K562 (cell line): ENCODE results near the gene SCARF2. TPM values are rescaled to one million over a fixed set of nuclear protein-coding genes. Genes with fewer than 3 reads are reported as not detected.
"Not testable (repeated sequence)": the region's sequence is repeated elsewhere in the genome, so short reads cannot be mapped to it uniquely, and the experiment has no call there.

Experiments
- ATAC-seq: fragments of 200-7000 bp; cut with Tn5 transposase; 3 replicates; pipeline ENCODE4 v1.9.1; 2020; ENCODE audit warnings: moderate library complexity
- BruUV-seq: library from RNA; stranded (reverse); fragments of 400-500 nt; replicated peaks from 2 replicates; lab custom pipeline; 2021; lab: Mats Ljungman, UMichigan
- CTCF ChIA-PET: fragments of 300-600 bp; formaldehyde crosslinking; extraction: SDS; loops from one replicate; lab custom pipeline; 2021; ENCODE audit warnings: low intra/inter-chr PET ratio; lab: Yijun Ruan, JAX
- POLR2A ChIA-PET: fragments of 300-600, 350-650 bp; sonication (Branson Sonifier 250); formaldehyde crosslinking; extraction: SDS; loops from one replicate; lab custom pipeline; 2021; ENCODE audit warnings: antibody characterized with exemption, inconsistent platforms; lab: Yijun Ruan, JAX
- DNase-seq, 4 experiments: peaks; one replicate each; pipeline versions ENCODE4 v3.0.0 to v3.0.0-alpha.2; 2011 to 2018; ENCODE audit warnings: low spot score in 3 of 4, mixed read lengths in 3 of 4; ENCODE audit errors: extremely low read depth in 1 of 4
- FAIRE-seq: peaks from 2 replicates; lab custom pipeline; 2011; peaks lifted over from hg19 to GRCh38; lab: Jason Lieb, UNC
- H2AFZ ChIP-seq: 2 replicates; pipeline ENCODE4 v1.6.0; 2011; ENCODE audit warnings: low read depth, low read length, control low read depth, inconsistent platforms
- H3K27ac ChIP-seq: fragments of 200-600 bp; 3 replicates; pipeline ENCODE4 v1.8.0; 2011; ENCODE audit warnings: low read depth, mild to moderate bottlenecking, control low read depth, inconsistent platforms, low read length, moderate library complexity, mixed read lengths; ENCODE audit errors: extremely low read depth
- H3K27me3 ChIP-seq, 2 experiments: fragments of 300-600 bp in 1 of 2; 2 replicates in 1 of 2; 3 replicates in 1 of 2; pipeline versions ENCODE4 v1.6.0 to v1.8.0; 2011; ENCODE audit warnings: inconsistent platforms in 2 of 2, low read length in 2 of 2, mild to moderate bottlenecking in 1 of 2, mixed read lengths in 1 of 2, moderate library complexity in 1 of 2; ENCODE audit not compliant: control insufficient read depth in 2 of 2, insufficient read depth in 2 of 2
- H3K36me3 ChIP-seq: fragments of 300-600 bp; 3 replicates; pipeline ENCODE4 v1.8.0; 2011; ENCODE audit warnings: mild to moderate bottlenecking, low read length, inconsistent platforms; ENCODE audit not compliant: control insufficient read depth, insufficient read depth
- H3K4me1 ChIP-seq, 2 experiments: fragments of 200-600 bp in 1 of 2; replicated peaks in 1 of 2; 2 replicates in 1 of 2; 3 replicates in 1 of 2; pipeline versions ENCODE4 v1.5.1 to v1.8.0; 2011; ENCODE audit warnings: inconsistent platforms in 2 of 2, low read length in 2 of 2, mild to moderate bottlenecking in 1 of 2, mixed read lengths in 1 of 2, moderate library complexity in 1 of 2; ENCODE audit not compliant: control insufficient read depth in 2 of 2, insufficient read depth in 2 of 2
- H3K4me2 ChIP-seq: 2 replicates; pipeline ENCODE4 v1.6.1; 2011; ENCODE audit warnings: low read length, control low read depth, inconsistent platforms, mixed read lengths; ENCODE audit not compliant: insufficient read depth
- H3K4me3 ChIP-seq: fragments of 200-600 bp; sonication (generic), shearing (Covaris generic); 2 replicates; pipeline ENCODE4 v1.5.1; 2016; ENCODE audit warnings: control low read depth, inconsistent platforms
- H3K79me2 ChIP-seq: fragments of 200-600 bp; 3 replicates; pipeline ENCODE4 v1.8.0; 2011; ENCODE audit warnings: low read length, inconsistent platforms; ENCODE audit not compliant: control insufficient read depth, insufficient read depth
- H3K9ac ChIP-seq, 2 experiments: 2 replicates each; pipeline versions ENCODE4 v1.6.0 to v1.6.1; 2011; ENCODE audit warnings: low read depth in 2 of 2, low read length in 2 of 2, control low read depth in 1 of 2, inconsistent platforms in 1 of 2, mild to moderate bottlenecking in 1 of 2, mixed read lengths in 1 of 2; ENCODE audit not compliant: insufficient read depth in 1 of 2
- H3K9me1 ChIP-seq: one replicate; pipeline ENCODE4 v1.6.0; 2011; ENCODE audit warnings: inconsistent platforms, mild to moderate bottlenecking, low read length, moderate library complexity; ENCODE audit not compliant: control insufficient read depth, insufficient read depth
- H3K9me3 ChIP-seq: replicated peaks from 2 replicates; pipeline ENCODE4 v1.5.1; 2011; ENCODE audit warnings: low read depth, low read length, inconsistent platforms; ENCODE audit not compliant: control insufficient read depth, insufficient read depth
- H4K20me1 ChIP-seq: replicated peaks from 2 replicates; pipeline ENCODE4 v1.6.1; 2011; ENCODE audit warnings: low read length, inconsistent platforms, mixed read lengths; ENCODE audit not compliant: control insufficient read depth, insufficient read depth
- ASH1L ChIP-seq: fragments of 450-650 bp; IDR thresholded peaks from 2 replicates; pipeline ENCODE4 v1.6.1; 2018; ENCODE audit warnings: borderline replicate concordance, mild to moderate bottlenecking, low read depth; ENCODE audit not compliant: partially characterized antibody
- HDAC2 ChIP-seq: fragments of 450-650 bp; IDR thresholded peaks from 2 replicates; pipeline ENCODE4 v1.6.1; 2016; ENCODE audit warnings: mild to moderate bottlenecking
- MTA3 ChIP-seq: fragments of 450-650 bp; formaldehyde crosslinking; IDR thresholded peaks from 2 replicates; pipeline ENCODE4 v1.6.1; 2017; ENCODE audit warnings: mild to moderate bottlenecking, borderline replicate concordance
- SAP30 ChIP-seq: fragments of 200-600 bp; sonication (generic); IDR thresholded peaks from 2 replicates; pipeline ENCODE4 v1.6.1; 2012; ENCODE audit warnings: borderline replicate concordance, low read depth, mild to moderate bottlenecking, moderate library complexity, low read length, control low read depth, inconsistent platforms; ENCODE audit not compliant: insufficient read depth, poor library complexity, severe bottlenecking
- SMAD4 ChIP-seq: fragments of 250-450 bp; sonication (Bioruptor Pico); conservative IDR thresholded peaks from 2 replicates; pipeline ENCODE4 v1.8.0; 2021; ENCODE audit warnings: inconsistent platforms, mild to moderate bottlenecking, moderate library complexity
- SMARCA4 ChIP-seq: fragments of 450-650 bp; IDR thresholded peaks from 2 replicates; pipeline ENCODE4 v1.6.1; 2016
- SMARCA5 ChIP-seq: fragments of 450-650 bp; IDR thresholded peaks from 2 replicates; pipeline ENCODE4 v1.6.1; 2016
- TBL1XR1 ChIP-seq, 2 experiments: IDR thresholded peaks; 2 replicates each; pipeline ENCODE4 v1.6.1; 2012; ENCODE audit warnings: improper control_type of control experiment in 2 of 2, low read length in 2 of 2, mild to moderate bottlenecking in 1 of 2
- TCF15 ChIP-seq: fragments of 250-450 bp; sonication (Bioruptor Pico); IDR thresholded peaks from 2 replicates; pipeline ENCODE4 v1.8.0; 2022; ENCODE audit warnings: moderate library complexity, mild to moderate bottlenecking, inconsistent platforms
- ZBTB7A ChIP-seq: IDR thresholded peaks from 2 replicates; pipeline ENCODE4 v1.6.1; 2011; ENCODE audit warnings: low read depth, mild to moderate bottlenecking, low read length, moderate library complexity, borderline replicate concordance; ENCODE audit not compliant: control insufficient read depth
- ZNF24 ChIP-seq: fragments of 450-650 bp; IDR thresholded peaks from 2 replicates; pipeline ENCODE4 v1.6.1; 2016
- WGBS: fragments of 100-300 bp; shearing (Covaris generic); methylation state at CpG from one replicate; pipeline ENCODE4 v1.1.6; 2016; ENCODE audit warnings: low coverage, mixed read lengths; ENCODE audit not compliant: insufficient coverage; ENCODE audit errors: missing lambda C conversion rate; 5-methylcytosine and 5-hydroxymethylcytosine counted together
- in situ Hi-C: fragments of 300-500 bp; cut with MboI; formaldehyde crosslinking; loops from 4 replicates; pipeline ENCODE4 v1.15.0; 2018; ENCODE audit warnings: inconsistent platforms, mixed read lengths
- intact Hi-C: fragments of 100-400 bp; cut with micrococcal nuclease; formaldehyde crosslinking; loops from 2 replicates; pipeline ENCODE4 v1.14.2; 2022
- polyA plus RNA-seq, 8 experiments: library from polyadenylated mRNA; depleted of rRNA in 4 of 8; stranded (reverse) in 5 of 8; unstranded in 3 of 8; fragments of >200 nt; fragmentation: Nextera tagmentation in 2 of 8; fragmentation: Illumina TruSeq in 1 of 8; extraction: Ambion mirVana in 2 of 8; extraction: Trizol in 1 of 8; gene quantifications; 2 replicates each; pipeline versions ENCODE4 v1.2.1 to v1.2.3, GENCODE V29; 2011 to 2014; ENCODE audit warnings: inconsistent platforms in 1 of 8, missing spikeins in 1 of 8
- total RNA-seq, 7 experiments: library from RNA; depleted of rRNA in 6 of 7; stranded (reverse); fragments of >200 nt in 6 of 7; fragmentation: Illumina TruSeq in 2 of 7; extraction: Trizol in 2 of 7; gene quantifications; 2 replicates each; pipeline versions ENCODE4 v1.2.1 to v1.2.3, GENCODE V29; 2011 to 2021; ENCODE audit warnings: low replicate concordance in 1 of 7
- TF ChIP-seq, protein P1 (sequence below): fragments of 250-450 bp; sonication (Bioruptor Pico); IDR thresholded peaks from 2 replicates; pipeline ENCODE4 v1.4.0; 2020
- TF ChIP-seq, protein P2 (sequence below): fragments of 450-650 bp; IDR thresholded peaks from 2 replicates; pipeline ENCODE4 v1.6.1; 2016; ENCODE audit warnings: low read depth, mild to moderate bottlenecking, moderate library complexity
- TF ChIP-seq, protein P3 (sequence below): fragments of 450-650 bp; formaldehyde crosslinking; IDR thresholded peaks from 2 replicates; pipeline ENCODE4 v1.4.0; 2022; ENCODE audit warnings: missing genetic modification characterization

Gene SCARF2
- total and polyA plus RNA-seq, 9 of the 15 experiments (the other 6 are each of a cell fraction or from before 2014, with no cell fraction given) = 0.06 to 0.32 (median 0.21) TPM; not detected in 5

- ChIA-PET CTCF (interaction anchor here (0.6 kb wide), 1 partner anchor 59 kb away, joined by 3 read pairs; no protein-coding TSS in a partner anchor), POLR2A (interaction anchor here (0.6 to 5.6 kb wide), 3 partner anchors 8 to 974 kb away, joined by 3 to 46 read pairs (median 11); no protein-coding TSS in a partner anchor)
- H3K9ac ChIP-seq, BruUV-seq, ATAC-seq, H3K79me2 ChIP-seq, FAIRE-seq, H3K27me3 ChIP-seq, H3K9me3 ChIP-seq, H3K36me3 ChIP-seq, H3K27ac ChIP-seq, H3K4me1 ChIP-seq, H2AFZ ChIP-seq, H3K4me3 ChIP-seq, intact Hi-C loops, in situ Hi-C loops, H3K9me1 ChIP-seq, H3K4me2 ChIP-seq: not testable (repeated sequence)
- WGBS = 26% methylated on average over 12 of the region's 12 CpGs
- peak in 1 of 4 experiments; percentile 54 for DNase-seq
- H4K20me1 ChIP-seq = peaks cover 16% of the 10 kb centered on the region
- TF ChIP-seq ZNF24 = 0 out of 2 replicates have a peak, but pooled peaks have one; percentile 44
- TF ChIP-seq, protein P1, sequence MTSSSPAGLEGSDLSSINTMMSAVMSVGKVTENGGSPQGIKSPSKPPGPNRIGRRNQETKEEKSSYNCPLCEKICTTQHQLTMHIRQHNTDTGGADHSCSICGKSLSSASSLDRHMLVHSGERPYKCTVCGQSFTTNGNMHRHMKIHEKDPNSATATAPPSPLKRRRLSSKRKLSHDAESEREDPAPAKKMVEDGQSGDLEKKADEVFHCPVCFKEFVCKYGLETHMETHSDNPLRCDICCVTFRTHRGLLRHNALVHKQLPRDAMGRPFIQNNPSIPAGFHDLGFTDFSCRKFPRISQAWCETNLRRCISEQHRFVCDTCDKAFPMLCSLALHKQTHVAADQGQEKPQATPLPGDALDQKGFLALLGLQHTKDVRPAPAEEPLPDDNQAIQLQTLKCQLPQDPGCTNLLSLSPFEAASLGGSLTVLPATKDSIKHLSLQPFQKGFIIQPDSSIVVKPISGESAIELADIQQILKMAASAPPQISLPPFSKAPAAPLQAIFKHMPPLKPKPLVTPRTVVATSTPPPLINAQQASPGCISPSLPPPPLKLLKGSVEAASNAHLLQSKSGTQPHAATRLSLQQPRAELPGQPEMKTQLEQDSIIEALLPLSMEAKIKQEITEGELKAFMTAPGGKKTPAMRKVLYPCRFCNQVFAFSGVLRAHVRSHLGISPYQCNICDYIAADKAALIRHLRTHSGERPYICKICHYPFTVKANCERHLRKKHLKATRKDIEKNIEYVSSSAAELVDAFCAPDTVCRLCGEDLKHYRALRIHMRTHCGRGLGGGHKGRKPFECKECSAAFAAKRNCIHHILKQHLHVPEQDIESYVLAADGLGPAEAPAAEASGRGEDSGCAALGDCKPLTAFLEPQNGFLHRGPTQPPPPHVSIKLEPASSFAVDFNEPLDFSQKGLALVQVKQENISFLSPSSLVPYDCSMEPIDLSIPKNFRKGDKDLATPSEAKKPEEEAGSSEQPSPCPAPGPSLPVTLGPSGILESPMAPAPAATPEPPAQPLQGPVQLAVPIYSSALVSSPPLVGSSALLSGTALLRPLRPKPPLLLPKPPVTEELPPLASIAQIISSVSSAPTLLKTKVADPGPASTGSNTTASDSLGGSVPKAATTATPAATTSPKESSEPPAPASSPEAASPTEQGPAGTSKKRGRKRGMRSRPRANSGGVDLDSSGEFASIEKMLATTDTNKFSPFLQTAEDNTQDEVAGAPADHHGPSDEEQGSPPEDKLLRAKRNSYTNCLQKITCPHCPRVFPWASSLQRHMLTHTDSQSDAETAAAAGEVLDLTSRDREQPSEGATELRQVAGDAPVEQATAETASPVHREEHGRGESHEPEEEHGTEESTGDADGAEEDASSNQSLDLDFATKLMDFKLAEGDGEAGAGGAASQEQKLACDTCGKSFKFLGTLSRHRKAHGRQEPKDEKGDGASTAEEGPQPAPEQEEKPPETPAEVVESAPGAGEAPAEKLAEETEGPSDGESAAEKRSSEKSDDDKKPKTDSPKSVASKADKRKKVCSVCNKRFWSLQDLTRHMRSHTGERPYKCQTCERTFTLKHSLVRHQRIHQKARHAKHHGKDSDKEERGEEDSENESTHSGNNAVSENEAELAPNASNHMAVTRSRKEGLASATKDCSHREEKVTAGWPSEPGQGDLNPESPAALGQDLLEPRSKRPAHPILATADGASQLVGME (CRISPR knock-in tag) = 0 out of 2 replicates have a peak, but pooled peaks have one; percentile 52
- TF ChIP-seq HDAC2 = peak; percentile 23; the same call in 1 of the 2 replicates
- TF ChIP-seq SMARCA5 = 0 out of 2 replicates have a peak, but pooled peaks have one; percentile 31
- TF ChIP-seq MTA3 = peak; percentile 64; the same call in 1 of the 2 replicates
- peak; percentile 91 for TF ChIP-seq ZBTB7A
- TF ChIP-seq, protein P2, sequence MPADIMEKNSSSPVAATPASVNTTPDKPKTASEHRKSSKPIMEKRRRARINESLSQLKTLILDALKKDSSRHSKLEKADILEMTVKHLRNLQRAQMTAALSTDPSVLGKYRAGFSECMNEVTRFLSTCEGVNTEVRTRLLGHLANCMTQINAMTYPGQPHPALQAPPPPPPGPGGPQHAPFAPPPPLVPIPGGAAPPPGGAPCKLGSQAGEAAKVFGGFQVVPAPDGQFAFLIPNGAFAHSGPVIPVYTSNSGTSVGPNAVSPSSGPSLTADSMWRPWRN = peak; percentile 13; the same call in 1 of the 2 replicates
- TF ChIP-seq, protein P3, sequence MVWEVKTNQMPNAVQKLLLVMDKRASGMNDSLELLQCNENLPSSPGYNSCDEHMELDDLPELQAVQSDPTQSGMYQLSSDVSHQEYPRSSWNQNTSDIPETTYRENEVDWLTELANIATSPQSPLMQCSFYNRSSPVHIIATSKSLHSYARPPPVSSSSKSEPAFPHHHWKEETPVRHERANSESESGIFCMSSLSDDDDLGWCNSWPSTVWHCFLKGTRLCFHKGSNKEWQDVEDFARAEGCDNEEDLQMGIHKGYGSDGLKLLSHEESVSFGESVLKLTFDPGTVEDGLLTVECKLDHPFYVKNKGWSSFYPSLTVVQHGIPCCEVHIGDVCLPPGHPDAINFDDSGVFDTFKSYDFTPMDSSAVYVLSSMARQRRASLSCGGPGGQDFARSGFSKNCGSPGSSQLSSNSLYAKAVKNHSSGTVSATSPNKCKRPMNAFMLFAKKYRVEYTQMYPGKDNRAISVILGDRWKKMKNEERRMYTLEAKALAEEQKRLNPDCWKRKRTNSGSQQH = peak; percentile 55; the same call in 1 of the 2 replicates
- 0 out of 2 replicates have a peak, but pooled peaks have one; percentile 26 for TF ChIP-seq SMARCA4
- TF ChIP-seq SAP30 = peak; percentile 20
- 0 out of 2 replicates have a peak, but pooled peaks have one; percentile 35 for TF ChIP-seq TCF15 (CRISPR knock-in tag)
- TF ChIP-seq TBL1XR1 (IDR thresholded peaks at IDR 0.05; ENCODE audit: low read length in 2 of 2) = 0 out of 4 replicates have a peak, but pooled peaks of 1 of the 2 experiments have one; percentile 20
- peak; percentile 27 for TF ChIP-seq ASH1L
- TF ChIP-seq SMAD4 (CRISPR knock-in tag) = peak; percentile 12; the same call in 1 of the 2 replicates
Measured at GRCh38 chr22:20475569-20475968, 37.9 kb upstream of the SCARF2 start.
